Esophagus muscularis mucosa (tissue), 3 donors: ENCODE data around the gene GALR2.

Experiments
- POLR2A ChIP-seq: fragments of 450-650 bp; IDR thresholded peaks from one replicate; pipeline ENCODE4 v1.6.1; 2017; ENCODE audit warnings: antibody characterized with exemption, moderate library complexity, mild to moderate bottlenecking, low read depth
- TF ChIP-seq, protein P1 (sequence below), 3 experiments: fragments of 200-600 bp in 2 of 3; fragments of 450-650 bp in 1 of 3; sonication (generic) in 2 of 3; IDR thresholded peaks; one replicate each; pipeline ENCODE4 v1.5.1; 2017 to 2019; ENCODE audit warnings: antibody characterized with exemption in 3 of 3, mild to moderate bottlenecking in 2 of 3, moderate library complexity in 1 of 3

DNA sequence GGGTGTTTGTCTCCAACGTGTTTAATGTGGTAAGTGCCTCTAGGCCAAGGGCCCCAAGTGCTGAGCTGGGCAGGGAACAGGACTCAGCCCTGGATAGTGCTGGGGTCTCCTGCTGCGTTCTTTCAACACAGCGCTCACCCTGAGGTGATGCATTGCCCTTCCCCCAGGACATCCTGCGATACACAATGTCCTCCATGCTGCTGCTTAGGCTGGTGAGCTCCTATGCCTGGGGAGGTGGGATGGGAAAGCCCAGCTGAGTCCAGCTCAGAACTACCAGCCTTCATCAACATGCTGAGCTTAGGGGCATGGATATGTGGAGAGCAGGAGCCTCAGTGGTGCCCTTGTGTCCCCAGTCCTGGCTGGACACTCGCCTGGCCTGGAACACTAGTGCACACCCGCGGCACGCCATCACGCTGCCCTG lies 5.0 kb downstream of the GALR2 start:
- no peak for TF ChIP-seq POLR2A
- TF ChIP-seq, protein P1, sequence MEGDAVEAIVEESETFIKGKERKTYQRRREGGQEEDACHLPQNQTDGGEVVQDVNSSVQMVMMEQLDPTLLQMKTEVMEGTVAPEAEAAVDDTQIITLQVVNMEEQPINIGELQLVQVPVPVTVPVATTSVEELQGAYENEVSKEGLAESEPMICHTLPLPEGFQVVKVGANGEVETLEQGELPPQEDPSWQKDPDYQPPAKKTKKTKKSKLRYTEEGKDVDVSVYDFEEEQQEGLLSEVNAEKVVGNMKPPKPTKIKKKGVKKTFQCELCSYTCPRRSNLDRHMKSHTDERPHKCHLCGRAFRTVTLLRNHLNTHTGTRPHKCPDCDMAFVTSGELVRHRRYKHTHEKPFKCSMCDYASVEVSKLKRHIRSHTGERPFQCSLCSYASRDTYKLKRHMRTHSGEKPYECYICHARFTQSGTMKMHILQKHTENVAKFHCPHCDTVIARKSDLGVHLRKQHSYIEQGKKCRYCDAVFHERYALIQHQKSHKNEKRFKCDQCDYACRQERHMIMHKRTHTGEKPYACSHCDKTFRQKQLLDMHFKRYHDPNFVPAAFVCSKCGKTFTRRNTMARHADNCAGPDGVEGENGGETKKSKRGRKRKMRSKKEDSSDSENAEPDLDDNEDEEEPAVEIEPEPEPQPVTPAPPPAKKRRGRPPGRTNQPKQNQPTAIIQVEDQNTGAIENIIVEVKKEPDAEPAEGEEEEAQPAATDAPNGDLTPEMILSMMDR (IDR thresholded peaks at IDR 0.05): no peak
